KMS-11 (cell line): ENCODE measurements around the gene TBC1D23.
"Not testable (repeated sequence)": the region's sequence is repeated elsewhere in the genome, so short reads cannot be mapped to it uniquely, and the experiment has no call there.

Source experiments
- H2AFZ ChIP-seq: fragments of 200-600 bp; sonication (generic); 2 replicates; pipeline ENCODE4 v1.6.1; 2016; ENCODE audit warnings: antibody characterized with exemption, mixed run types, low read depth
- H3K27ac ChIP-seq: fragments of 200-600 bp; sonication (generic); 2 replicates; pipeline ENCODE4 v1.6.1; 2016; ENCODE audit warnings: mild to moderate bottlenecking, mixed run types
- H3K27me3 ChIP-seq: fragments of 200-600 bp; sonication (generic); 2 replicates; pipeline ENCODE4 v1.6.1; 2017; ENCODE audit warnings: mild to moderate bottlenecking, low read depth, mixed run types, moderate library complexity; ENCODE audit not compliant: insufficient read depth
- H3K36me3 ChIP-seq: fragments of 200-600 bp; sonication (generic); 2 replicates; pipeline ENCODE4 v1.6.1; 2017; ENCODE audit warnings: mild to moderate bottlenecking, mixed run types; ENCODE audit not compliant: insufficient read depth
- H3K4me1 ChIP-seq: fragments of 200-600 bp; sonication (generic); 2 replicates; pipeline ENCODE4 v1.6.1; 2016; ENCODE audit warnings: mild to moderate bottlenecking, low read depth, mixed run types; ENCODE audit not compliant: poor library complexity, severe bottlenecking
- H3K4me2 ChIP-seq: fragments of 200-600 bp; sonication (generic); 2 replicates; pipeline ENCODE4 v1.7.0; 2016; ENCODE audit warnings: mild to moderate bottlenecking, mixed run types
- H3K4me3 ChIP-seq: fragments of 200-600 bp; sonication (generic); IDR thresholded peaks from 2 replicates; pipeline ENCODE4 v1.6.1; 2017; ENCODE audit warnings: low read depth, low read length, mixed read lengths; ENCODE audit not compliant: insufficient read depth
- H3K79me2 ChIP-seq: fragments of 200-600 bp; sonication (generic); 2 replicates; pipeline ENCODE4 v1.6.1; 2016; ENCODE audit warnings: low read depth, mixed run types; ENCODE audit not compliant: insufficient read depth
- H3K9ac ChIP-seq: fragments of 200-600 bp; sonication (generic); 2 replicates; pipeline ENCODE4 v1.6.1; 2016; ENCODE audit warnings: mild to moderate bottlenecking, mixed run types
- H4K20me1 ChIP-seq: fragments of 200-600 bp; sonication (generic); 2 replicates; pipeline ENCODE4 v1.6.1; 2016; ENCODE audit warnings: mild to moderate bottlenecking, mixed run types; ENCODE audit not compliant: insufficient read depth
- TF ChIP-seq, protein P1 (sequence below): fragments of 200-600 bp; sonication (generic); conservative IDR thresholded peaks from 2 replicates; pipeline ENCODE4 v1.6.1; 2017; ENCODE audit warnings: low read depth, mild to moderate bottlenecking, antibody characterized with exemption, low read length, moderate library complexity, mixed read lengths

TBC1D23 gene

DNA sequence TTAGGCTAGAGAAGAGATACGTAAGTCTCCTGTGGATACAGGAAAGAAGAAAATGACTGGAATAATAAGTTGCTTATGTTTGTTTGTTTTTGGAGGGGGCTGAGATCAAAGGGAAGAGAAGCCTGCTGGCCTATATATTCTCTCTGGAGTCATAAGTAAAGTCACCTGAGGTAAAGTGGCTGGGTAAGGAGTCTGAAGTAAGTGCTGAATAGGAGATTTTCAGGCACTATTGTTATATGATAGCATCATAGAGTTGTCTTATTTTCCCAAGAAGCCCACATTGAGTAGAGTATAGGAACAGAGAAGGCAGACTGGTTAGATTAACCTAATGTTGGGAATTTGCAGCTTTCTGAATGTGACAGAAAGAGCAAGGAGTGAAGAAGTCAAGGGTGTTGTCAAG is 10.7 kb downstream of the TBC1D23 start:
- Histone ChIP-seq H3K4me1 (peaks cover 35% of the 10 kb centered on the region), H3K4me3 (no peak overlapping the region), H4K20me1 (no peaks in the 10 kb centered on the region), H3K4me2 (no peak overlapping the region), H3K9ac (no peak overlapping the region), H2AFZ (no peak overlapping the region), H3K27me3 (no peaks in the 10 kb centered on the region), H3K79me2 (peaks cover 20% of the 10 kb centered on the region; the same call in 1 of the 2 replicates), H3K36me3 (no peaks in the 10 kb centered on the region), H3K27ac (no peak overlapping the region)
- TF ChIP-seq, protein P1, sequence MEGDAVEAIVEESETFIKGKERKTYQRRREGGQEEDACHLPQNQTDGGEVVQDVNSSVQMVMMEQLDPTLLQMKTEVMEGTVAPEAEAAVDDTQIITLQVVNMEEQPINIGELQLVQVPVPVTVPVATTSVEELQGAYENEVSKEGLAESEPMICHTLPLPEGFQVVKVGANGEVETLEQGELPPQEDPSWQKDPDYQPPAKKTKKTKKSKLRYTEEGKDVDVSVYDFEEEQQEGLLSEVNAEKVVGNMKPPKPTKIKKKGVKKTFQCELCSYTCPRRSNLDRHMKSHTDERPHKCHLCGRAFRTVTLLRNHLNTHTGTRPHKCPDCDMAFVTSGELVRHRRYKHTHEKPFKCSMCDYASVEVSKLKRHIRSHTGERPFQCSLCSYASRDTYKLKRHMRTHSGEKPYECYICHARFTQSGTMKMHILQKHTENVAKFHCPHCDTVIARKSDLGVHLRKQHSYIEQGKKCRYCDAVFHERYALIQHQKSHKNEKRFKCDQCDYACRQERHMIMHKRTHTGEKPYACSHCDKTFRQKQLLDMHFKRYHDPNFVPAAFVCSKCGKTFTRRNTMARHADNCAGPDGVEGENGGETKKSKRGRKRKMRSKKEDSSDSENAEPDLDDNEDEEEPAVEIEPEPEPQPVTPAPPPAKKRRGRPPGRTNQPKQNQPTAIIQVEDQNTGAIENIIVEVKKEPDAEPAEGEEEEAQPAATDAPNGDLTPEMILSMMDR: no peak

DNA sequence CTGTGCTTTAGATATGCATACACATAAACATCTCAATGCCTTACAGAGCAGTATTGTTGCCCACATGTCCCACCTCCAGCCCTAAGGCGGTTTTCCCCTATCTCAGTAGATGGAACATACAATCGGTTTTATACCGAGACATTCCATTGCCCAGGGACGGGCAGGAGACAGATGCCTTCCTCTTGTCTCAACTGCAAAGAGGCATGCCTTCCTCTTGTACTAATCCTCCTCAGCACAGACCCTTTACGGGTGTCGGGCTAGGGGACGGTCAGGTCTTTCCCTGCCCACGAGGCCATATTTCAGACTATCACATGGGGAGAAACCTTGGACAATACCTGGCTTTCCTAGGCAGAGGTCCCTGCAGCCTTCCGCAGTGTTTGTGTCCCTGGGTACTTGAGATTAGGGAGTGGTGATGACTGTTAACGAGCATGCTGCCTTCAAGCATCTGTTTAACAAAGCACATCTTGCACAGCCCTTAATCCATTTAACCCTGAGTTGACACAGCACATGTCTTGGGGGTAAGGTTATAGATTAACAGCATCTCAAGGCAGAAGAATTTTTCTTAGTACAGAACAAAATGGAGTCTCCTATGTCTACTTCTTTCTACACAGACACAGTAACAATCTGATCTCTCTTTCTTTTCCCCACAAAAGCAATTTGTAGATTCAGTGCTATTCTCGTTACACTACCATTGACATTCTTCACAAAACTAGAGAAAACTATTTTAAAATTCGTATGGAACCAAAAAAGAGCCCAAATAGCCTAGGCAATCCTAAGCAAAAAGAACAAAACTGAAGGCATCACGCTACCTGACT is 12.2 kb downstream of the TBC1D23 start:
- not testable (repeated sequence) for H3K4me3 ChIP-seq, H3K27ac ChIP-seq, H3K79me2 ChIP-seq, H2AFZ ChIP-seq, H3K4me2 ChIP-seq, H3K36me3 ChIP-seq, H4K20me1 ChIP-seq, H3K27me3 ChIP-seq, H3K9ac ChIP-seq
- H3K4me1 ChIP-seq: peaks cover 35% of the 10 kb centered on the region

DNA sequence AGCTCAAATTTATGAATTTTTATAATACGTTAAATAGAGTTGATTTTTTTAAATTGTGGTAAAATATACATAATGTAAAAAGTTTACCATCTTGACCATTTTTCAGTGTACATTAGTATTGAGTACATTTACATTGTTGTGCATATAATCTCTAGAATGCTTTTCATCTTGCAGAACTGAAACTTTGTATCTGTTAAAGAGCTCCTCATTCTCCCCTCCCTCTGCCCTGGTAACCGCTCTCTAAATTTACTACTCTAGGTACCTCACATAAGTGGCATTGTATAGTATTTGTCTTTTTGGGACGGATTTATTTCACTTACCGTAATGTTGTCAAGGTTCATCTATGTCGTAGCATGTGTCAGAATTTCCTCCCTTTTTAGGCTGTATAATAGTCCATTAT is 13.6 kb downstream of the TBC1D23 start:
- TF ChIP-seq, protein P1: no peak
- peaks cover 23% of the 10 kb centered on the region for H3K4me1 ChIP-seq
- no peaks in the 10 kb centered on the region for H4K20me1 ChIP-seq
- no peaks in the 10 kb centered on the region for H3K36me3 ChIP-seq
- H3K79me2 ChIP-seq: peaks cover 5% of the 10 kb centered on the region; the same call in 1 of the 2 replicates
- no peak overlapping the region for H3K4me2 ChIP-seq
- H3K27me3 ChIP-seq: no peaks in the 10 kb centered on the region
- no peak overlapping the region for H3K4me3 ChIP-seq
- H3K9ac ChIP-seq: no peak overlapping the region
- no peak overlapping the region for H2AFZ ChIP-seq
- H3K27ac ChIP-seq: no peak overlapping the region

DNA sequence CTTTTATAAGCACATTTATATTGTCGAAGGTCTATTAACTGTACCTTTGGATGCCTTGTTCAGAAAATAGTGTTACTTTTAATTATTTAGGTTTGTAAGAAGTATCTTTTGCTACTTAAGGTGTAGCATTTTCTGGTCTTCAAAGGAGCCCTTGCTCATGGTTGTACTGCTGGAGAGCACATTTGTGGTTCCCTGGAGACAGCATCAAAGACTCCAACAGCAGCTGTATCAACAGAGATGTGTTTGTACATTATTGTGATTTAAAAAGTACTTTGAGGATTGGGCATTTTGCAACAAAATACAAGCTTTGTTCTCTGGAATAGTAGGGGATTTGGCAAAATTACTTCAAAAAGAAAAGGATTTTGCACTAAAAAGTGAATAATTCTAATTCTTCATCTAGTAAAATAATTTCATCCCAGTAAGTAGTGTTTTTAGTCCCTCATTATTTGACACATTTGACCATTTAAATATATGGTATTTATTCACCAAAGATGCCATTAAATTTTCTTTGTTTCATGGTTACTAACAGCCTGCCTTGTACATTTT is 16.5 kb downstream of the TBC1D23 start:
- H3K4me1 ChIP-seq: peaks cover 6% of the 10 kb centered on the region
- H3K36me3 ChIP-seq: peaks cover 3% of the 10 kb centered on the region; the same call in 1 of the 2 replicates
- TF ChIP-seq, protein P1: no peak
- H4K20me1 ChIP-seq: no peaks in the 10 kb centered on the region
- no peaks in the 10 kb centered on the region for H3K27me3 ChIP-seq
- no peak overlapping the region for H3K9ac ChIP-seq
- H3K27ac ChIP-seq: no peak overlapping the region
- no peak overlapping the region for H2AFZ ChIP-seq
- no peaks in the 10 kb centered on the region; the same call in 1 of the 2 replicates for H3K79me2 ChIP-seq
- H3K4me2 ChIP-seq: no peak overlapping the region
- no peak overlapping the region for H3K4me3 ChIP-seq

DNA sequence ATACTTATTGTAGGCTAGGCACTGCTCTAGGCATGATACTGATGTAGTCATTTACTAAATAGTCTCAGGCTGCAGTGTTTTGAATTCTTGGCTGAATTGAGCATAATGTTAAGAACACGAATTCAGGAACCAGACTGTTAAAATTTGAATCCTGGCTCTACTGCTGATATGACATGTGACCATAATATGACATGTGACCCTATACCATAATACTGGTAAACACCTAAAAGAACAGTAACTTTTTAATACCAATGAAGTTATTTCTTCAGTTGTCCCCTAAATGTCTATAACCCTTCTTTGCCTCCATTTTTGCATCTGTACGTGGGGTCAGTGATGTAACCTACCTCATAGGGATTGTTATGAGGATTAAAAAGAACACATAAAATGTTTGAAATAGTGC is 18.1 kb downstream of the TBC1D23 start:
- TF ChIP-seq, protein P1: no peak
- no peak overlapping the region for H3K4me3 ChIP-seq
- no peak overlapping the region for H2AFZ ChIP-seq
- peaks cover 3% of the 10 kb centered on the region; the same call in 1 of the 2 replicates for H3K36me3 ChIP-seq
- H4K20me1 ChIP-seq: no peaks in the 10 kb centered on the region
- H3K9ac ChIP-seq: no peak overlapping the region
- H3K4me1 ChIP-seq: peaks cover 2% of the 10 kb centered on the region
- no peak overlapping the region for H3K27ac ChIP-seq
- no peak overlapping the region for H3K4me2 ChIP-seq
- H3K79me2 ChIP-seq: no peaks in the 10 kb centered on the region; the same call in 1 of the 2 replicates
- H3K27me3 ChIP-seq: no peaks in the 10 kb centered on the region
